IPS-15b (cell line): ENCODE data around the gene HPN.

Experiments used
- H3K27me3 ChIP-seq: one replicate; pipeline ENCODE4 v1.6.1; 2013; ENCODE audit warnings: low read length; ENCODE audit not compliant: control insufficient read depth, insufficient read depth
- H3K36me3 ChIP-seq: one replicate; pipeline ENCODE4 v1.6.1; 2013; ENCODE audit warnings: low read length; ENCODE audit not compliant: control insufficient read depth, insufficient read depth
- H3K4me1 ChIP-seq: one replicate; pipeline ENCODE4 v1.6.1; 2013; ENCODE audit warnings: mild to moderate bottlenecking, low read length; ENCODE audit not compliant: control insufficient read depth, insufficient read depth
- H3K4me3 ChIP-seq: one replicate; pipeline ENCODE4 v1.5.1; 2013; ENCODE audit warnings: low read depth, low read length
- H3K9ac ChIP-seq: one replicate; pipeline ENCODE4 v1.6.1; 2013; ENCODE audit warnings: low read depth, mild to moderate bottlenecking, low read length
- H3K9me3 ChIP-seq: one replicate; pipeline ENCODE4 v1.6.1; 2013; ENCODE audit warnings: mild to moderate bottlenecking, low read length; ENCODE audit not compliant: control insufficient read depth, insufficient read depth

Gene HPN

DNA sequence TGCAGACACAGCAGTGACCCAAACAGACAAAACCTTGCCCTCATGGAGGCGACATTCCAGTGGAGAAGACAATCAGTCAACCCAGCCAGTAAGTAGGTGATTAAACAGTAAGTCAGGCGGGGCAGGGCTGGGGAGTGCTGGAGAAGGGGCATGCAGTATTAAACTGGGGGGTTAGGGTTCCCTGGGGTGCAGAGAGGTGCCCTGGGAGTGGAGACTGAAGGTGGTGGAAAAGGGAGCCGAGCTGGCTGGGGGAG lies 42.9 kb downstream of the HPN start:
- Histone ChIP-seq H3K4me1 (no peaks in the 10 kb centered on the region), H3K4me3 (no peak overlapping the region), H3K9ac (no peak overlapping the region), H3K27me3 (no peaks in the 10 kb centered on the region), H3K36me3 (no peaks in the 10 kb centered on the region), H3K9me3 (no peaks in the 10 kb centered on the region)

DNA sequence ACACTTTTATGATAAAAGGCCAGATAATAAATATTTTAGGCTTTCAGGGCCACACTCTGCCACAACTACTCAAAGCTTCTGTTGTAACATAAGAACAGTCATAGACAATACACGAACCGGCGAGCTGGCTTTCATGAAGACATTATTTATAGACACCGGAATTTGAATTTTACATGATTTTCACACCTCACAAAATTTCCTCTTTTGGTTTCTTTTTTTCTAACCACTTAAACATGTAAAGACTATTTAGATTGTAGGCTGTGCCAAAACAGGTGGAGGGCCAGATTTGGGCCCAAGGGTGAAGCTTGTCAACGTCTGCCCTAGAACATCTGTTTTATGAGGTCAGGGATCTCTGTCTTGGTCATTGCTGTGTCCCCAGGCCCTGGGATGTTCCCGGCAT lies 44.4 kb downstream of the HPN start:
- Histone ChIP-seq H3K9ac (no peak overlapping the region), H3K9me3 (no peaks in the 10 kb centered on the region), H3K4me1 (no peaks in the 10 kb centered on the region), H3K27me3 (no peaks in the 10 kb centered on the region), H3K36me3 (no peaks in the 10 kb centered on the region), H3K4me3 (no peak overlapping the region)

DNA sequence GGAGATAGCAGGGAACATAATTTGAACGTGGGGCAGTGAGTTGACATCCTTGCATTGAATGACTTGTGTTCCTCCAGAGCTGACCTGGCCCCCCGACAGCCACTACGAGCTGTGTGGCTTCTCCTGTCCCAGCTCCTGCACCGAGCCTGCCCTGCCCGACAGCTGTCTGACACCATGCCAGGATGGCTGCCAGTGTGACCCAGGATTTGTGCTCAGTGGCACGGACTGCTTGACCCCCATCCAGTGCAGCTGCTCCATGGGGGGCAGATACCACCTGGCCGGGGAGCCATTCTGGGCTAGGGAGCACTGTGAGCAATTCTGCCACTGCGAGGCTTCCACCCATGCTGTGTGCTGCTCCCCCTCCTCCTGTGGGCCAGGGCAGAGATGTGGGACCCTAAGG lies 44.9 kb downstream of the HPN start:
- Histone ChIP-seq H3K4me3 (no peak overlapping the region), H3K9me3 (no peaks in the 10 kb centered on the region), H3K36me3 (no peaks in the 10 kb centered on the region), H3K27me3 (no peaks in the 10 kb centered on the region), H3K9ac (no peak overlapping the region), H3K4me1 (no peaks in the 10 kb centered on the region)

DNA sequence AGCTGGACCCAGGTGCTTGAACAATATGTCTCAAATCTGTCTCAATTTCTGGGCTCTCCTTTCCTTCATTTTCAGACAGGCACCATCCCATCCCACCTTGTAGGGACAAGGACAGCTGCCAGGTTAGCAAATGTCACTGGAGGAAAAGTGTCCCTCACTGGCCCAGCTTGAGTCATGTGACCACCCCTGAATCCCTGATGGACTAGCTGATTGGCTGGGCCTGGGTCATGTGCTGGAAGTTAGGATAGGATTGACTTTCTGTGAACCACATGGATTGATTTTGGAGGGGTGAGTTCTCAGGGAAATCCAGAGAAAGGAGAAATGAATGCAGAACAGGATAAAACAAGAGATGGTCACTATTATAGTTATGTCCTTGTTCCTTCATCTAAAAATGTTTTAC lies 45.9 kb downstream of the HPN start:
- H3K4me1 ChIP-seq: no peaks in the 10 kb centered on the region

DNA sequence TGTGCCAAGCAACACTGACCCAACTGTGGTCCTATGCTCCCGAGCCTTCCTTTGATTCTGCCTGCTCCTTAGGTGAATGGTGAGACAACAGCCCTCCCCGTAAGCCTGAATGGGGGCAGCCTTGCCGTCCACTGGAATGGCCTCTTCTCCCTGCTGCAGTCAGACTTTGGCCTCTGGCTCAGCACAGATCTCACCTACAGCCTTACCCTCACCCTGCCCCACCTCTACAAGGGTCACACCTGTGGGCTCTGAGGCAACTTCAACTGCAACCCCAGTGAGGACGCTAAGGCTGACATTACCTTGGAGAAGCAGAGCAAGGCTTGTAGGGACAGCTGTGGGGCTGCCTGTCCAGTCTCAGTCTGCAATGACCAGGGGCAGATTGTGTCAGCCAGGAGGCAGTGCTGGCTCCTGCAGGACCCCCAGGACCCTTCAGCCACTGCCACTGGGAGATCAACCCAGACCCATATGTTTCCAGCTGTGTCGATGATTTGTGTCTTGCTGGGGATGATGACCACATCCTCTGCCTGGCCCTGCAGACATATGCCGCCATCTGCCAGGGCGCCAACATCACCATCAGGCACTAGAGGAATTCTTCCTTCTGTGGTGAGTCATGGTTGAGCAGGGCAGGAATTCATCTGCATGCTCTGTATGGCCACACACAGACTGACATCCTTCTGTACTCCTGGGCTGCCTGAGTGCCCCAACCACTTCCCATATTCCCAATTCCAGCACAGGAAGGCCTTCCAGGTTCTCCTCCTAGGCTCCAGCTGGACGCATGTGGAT lies 46.8 kb downstream of the HPN start:
- Histone ChIP-seq H3K27me3 (no peaks in the 10 kb centered on the region), H3K4me3 (no peak overlapping the region)

More for the DNA sequence above, 45.9 kb downstream of the HPN start:
- Histone ChIP-seq H3K27me3 (no peaks in the 10 kb centered on the region), H3K36me3 (no peaks in the 10 kb centered on the region), H3K9me3 (no peaks in the 10 kb centered on the region), H3K9ac (no peak overlapping the region), H3K4me3 (no peak overlapping the region)

DNA sequence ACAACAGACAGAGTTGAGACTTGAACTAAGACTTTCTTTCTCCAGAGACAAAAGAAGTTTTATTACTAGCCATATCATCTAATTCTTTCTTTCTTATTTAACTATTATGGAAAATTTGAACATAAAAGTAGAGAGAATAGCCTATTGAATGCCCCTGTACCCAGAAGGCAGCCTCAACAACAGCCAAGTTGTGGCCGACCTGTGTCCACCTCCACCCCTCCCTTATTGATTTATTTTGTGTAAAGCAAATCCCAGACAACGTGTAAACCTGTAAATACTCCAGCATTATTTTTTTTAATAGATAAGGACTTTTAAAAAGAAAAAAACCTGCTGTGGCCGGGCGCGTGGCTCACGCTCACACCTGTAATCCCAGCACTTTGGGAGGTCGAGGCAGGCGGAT lies 48.0 kb downstream of the HPN start:
- no peaks in the 10 kb centered on the region for H3K4me1 ChIP-seq
- H3K4me3 ChIP-seq: no peak overlapping the region
- H3K9me3 ChIP-seq: no peaks in the 10 kb centered on the region
- H3K27me3 ChIP-seq: no peaks in the 10 kb centered on the region
- no peaks in the 10 kb centered on the region for H3K36me3 ChIP-seq
- H3K9ac ChIP-seq: no peak overlapping the region

More for the DNA sequence above, 46.8 kb downstream of the HPN start:
- Histone ChIP-seq H3K36me3 (no peaks in the 10 kb centered on the region), H3K9ac (no peak overlapping the region), H3K4me1 (no peaks in the 10 kb centered on the region), H3K9me3 (no peaks in the 10 kb centered on the region)

DNA sequence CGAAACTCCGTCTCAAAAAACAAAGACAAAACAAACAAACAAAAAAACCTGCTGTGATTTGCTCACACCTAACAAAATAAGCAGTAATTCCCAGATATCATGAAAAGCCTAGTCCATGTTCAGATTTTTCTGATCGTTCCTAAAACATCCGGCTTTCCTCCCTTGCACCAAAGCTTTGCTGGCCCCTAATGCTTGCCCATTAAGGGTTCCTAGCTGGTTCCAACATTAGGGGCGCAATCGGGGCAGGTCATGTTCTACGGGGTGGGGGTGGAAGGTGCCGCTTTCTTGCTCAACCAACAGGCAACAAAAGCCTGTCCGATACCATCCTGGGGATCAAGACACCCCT lies 48.6 kb downstream of the HPN start:
- no peaks in the 10 kb centered on the region for H3K9me3 ChIP-seq
- H3K27me3 ChIP-seq: no peaks in the 10 kb centered on the region
- H3K9ac ChIP-seq: no peak overlapping the region
- no peaks in the 10 kb centered on the region for H3K4me1 ChIP-seq
- no peaks in the 10 kb centered on the region for H3K36me3 ChIP-seq
- H3K4me3 ChIP-seq: peak overlapping the region; percentile 39

DNA sequence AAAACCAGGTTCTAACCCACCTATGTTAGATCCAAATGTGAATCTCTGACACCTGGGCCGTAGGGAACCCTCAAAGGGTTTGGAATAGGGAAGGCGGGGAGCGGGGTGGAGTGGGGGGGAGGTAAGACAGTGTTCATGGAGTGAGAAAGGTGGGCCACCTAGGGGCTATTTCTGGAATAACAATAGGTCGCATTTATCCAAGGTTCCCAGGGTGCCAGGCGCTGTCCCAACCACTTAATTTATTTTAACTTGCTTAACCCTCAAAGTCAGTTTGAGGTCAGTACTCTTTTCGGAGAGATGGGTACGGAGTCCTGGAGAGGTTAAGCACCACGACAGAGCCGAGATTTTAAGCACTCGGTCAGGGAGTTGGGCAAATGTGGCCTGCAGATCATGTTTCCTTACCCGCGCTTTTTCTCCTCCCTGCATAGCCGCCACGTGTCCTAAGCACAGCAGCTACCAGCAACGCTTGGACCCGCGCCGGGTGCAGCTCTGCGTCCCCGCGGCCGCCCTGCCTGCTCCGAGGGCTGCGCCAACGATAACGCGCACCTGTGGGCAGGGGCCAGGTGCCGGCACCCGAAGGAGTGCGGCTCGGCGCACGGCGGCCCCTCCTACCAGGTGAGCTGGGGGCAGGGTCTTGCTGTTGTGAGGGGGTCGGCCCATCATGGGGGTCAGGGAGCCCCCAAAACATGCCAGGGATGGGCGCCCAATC lies 49.1 kb downstream of the HPN start:
- H3K9ac ChIP-seq: no peak overlapping the region
- peak overlapping the region; percentile 39 for H3K4me3 ChIP-seq
- H3K36me3 ChIP-seq: no peaks in the 10 kb centered on the region
- no peaks in the 10 kb centered on the region for H3K27me3 ChIP-seq
- H3K9me3 ChIP-seq: no peaks in the 10 kb centered on the region
- no peaks in the 10 kb centered on the region for H3K4me1 ChIP-seq

DNA sequence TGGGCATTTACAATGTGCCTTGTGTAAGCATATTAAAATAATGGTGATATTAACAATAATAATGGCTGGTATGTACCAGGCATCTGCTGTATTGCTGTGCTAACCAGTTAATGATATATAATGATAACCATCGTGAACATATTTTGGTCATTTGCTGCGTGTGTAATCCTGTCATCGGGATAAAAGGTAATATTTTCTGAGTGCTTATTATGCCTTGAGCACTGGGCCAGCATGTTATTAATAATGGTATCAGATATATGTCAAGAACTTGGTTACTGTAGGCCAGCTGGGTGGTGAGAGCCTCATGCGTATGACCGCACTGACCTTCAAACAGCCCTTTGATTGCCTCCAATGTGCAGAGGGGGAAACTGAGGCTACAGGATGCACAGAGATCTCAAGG lies 51.9 kb downstream of the HPN start:
- Histone ChIP-seq H3K4me1 (no peaks in the 10 kb centered on the region), H3K27me3 (no peaks in the 10 kb centered on the region), H3K36me3 (no peaks in the 10 kb centered on the region), H3K9ac (no peak overlapping the region), H3K4me3 (no peak overlapping the region), H3K9me3 (no peaks in the 10 kb centered on the region)

DNA sequence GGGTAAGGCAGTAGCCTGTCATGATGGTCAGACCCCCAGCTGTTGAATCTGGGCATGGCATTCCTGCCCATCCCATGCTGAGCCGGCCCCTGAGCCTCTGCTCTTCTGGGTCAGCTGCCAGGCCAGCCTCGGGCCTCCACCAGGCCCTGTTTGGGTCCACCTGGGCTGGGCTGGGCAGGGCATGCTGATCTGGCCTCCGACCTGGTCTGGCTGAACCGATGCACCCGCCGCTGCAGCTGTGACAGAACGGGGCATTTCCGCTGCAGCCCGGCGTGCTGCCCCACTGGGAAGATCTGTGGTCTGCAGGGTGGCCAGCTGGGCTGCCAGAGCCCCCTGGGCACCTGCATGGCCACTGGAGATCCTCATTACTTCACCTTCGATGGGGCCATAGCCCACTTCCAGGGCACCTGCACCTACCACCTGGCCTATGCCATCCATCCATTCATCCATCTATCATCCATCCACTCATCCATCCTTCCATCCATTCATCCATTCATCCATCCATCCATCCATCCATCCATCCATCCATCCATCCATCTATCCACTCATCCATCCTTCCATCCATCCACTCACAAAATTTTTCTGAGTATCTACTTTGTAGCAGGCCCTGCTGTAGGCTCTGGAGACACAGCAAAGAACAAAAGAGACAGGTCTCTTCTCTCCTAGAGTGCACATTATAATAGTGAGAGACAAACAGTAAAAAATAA lies 52.6 kb downstream of the HPN start:
- H3K9ac ChIP-seq: no peak overlapping the region
- H3K27me3 ChIP-seq: no peaks in the 10 kb centered on the region
- H3K9me3 ChIP-seq: no peaks in the 10 kb centered on the region
- H3K4me1 ChIP-seq: no peaks in the 10 kb centered on the region
- no peaks in the 10 kb centered on the region for H3K36me3 ChIP-seq
- no peak overlapping the region for H3K4me3 ChIP-seq

DNA sequence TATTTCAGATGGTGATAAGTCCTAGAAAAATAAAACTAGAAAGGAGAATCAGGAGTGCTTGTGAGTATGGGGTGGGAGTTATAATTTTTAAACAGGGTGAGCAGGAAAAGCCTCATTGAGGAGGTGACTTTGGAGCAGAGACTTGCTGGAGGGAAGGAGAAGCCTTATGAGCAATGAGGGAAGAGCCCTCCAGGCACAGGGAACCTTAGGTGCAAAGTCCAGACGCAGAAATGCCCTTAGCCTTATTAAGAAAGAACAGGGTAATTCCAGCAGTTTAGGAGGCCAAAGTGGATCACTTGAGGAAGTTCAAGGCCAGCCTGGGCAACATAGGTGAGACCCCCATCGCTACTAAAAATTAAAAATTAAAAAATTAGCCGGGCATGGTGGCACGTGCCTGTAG lies 53.1 kb downstream of the HPN start:
- Histone ChIP-seq H3K4me1 (no peaks in the 10 kb centered on the region), H3K9ac (no peak overlapping the region), H3K27me3 (no peaks in the 10 kb centered on the region), H3K4me3 (no peak overlapping the region), H3K9me3 (no peaks in the 10 kb centered on the region), H3K36me3 (no peaks in the 10 kb centered on the region)
